OCI-M1 (cell line): ENCODE data around the gene ARL4D.
"Not testable (repeated sequence)": the region's sequence is repeated elsewhere in the genome, so short reads cannot be mapped to it uniquely, and the experiment has no call there.

Experiments
- DNase-seq: peaks from one replicate; lab custom pipeline; 2025; lab: John Stamatoyannopoulos, UW

Gene ARL4D

DNA sequence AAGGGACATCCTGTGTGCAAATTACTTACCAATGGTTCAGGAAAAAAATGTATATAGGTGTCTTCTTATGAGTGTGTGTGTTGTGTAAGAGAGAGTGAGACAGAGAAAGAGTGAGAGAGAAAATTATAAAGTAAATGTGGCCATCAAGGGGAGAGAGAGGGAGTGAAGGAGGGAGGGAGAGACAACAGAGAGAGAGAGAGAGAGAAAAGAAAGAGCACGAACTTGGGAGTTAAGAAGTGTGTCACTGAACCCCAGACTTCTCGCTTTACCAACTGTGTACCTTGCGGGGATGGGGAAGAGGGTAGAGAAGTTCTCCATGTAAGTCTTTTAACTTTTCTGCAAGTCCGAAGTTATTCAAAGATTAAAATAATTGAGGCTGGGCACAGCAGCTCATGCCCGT is 28.8 kb upstream of the ARL4D start:
- DNase-seq: no peak

DNA sequence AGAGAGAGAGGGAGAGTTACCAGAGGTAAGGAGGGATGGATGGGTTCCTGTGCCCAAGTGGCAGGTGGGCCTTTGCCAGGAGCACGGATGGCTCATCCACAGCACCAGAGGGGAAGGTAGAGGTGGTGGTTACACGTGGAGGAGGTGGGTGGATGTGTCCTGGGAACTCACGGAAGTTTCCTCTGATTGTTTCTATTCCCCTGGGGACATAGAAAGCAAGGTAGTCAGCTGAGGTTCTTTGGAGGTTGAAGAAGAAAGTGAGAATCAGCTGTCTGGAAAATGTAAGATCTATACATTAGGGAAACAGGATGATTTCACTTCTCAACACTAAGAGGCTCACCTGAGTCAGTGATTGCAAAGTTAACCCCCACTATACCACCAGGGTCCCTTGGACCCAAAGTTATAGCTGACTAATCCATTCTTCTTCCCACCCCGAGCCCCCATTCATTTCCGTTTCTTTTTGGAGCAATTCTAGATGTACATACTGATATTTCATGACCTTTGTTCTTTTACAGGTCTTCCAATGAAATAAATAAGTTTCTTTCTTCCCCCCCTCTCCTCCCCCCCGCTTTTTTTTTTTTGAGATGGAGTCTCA is 27.5 kb upstream of the ARL4D start:
- no peak for DNase-seq

DNA sequence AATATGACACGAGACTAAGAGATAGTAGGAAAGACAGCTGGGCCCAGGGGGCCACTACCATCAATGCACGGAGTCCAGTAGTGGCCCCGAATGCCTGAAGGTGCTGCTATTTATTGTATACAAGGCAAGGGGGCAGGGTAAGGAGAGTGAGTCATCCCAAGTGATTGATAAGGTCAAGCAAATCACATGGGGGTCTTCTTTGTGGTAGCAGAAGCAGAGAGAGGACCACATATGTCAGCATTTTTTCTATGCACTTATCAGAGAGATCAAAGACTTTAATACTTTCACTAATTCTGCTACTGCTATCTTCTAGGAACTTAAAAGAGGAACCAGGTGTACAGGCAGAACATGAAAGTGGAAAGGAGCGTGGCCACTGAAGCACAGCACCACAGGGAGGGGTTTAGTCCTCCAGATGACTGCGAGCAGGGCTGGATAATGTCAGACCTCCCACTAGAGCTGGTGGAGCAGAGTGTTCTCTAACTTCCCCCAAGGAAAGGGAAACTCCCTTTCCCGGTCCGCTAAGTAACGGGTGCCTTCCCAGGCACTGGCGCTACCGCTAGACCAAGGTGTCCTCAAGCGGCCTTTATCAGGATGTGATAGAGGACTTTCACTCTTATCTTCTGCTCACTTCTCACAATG is 26.4 kb upstream of the ARL4D start:
- DNase-seq: peak; percentile 74

DNA sequence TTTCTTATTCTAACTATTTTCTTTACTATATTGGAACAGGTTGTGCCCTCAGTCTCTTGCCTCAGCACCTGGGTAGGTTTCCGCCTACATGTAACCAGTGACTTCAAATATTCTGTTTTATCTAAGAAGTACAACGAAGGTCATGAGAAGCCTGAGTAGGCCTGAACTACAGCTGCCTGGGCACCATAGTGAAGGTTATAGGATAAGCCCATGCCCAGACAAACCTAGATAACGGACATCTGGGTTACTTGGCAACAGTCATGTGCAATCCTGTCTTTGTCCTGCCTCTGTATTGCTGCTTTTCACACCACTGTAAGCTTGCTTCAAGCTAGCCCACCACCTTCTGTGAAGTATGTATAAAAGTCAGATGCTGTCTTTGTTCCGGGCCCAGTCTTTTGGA is 25.4 kb upstream of the ARL4D start:
- DNase-seq: no peak

DNA sequence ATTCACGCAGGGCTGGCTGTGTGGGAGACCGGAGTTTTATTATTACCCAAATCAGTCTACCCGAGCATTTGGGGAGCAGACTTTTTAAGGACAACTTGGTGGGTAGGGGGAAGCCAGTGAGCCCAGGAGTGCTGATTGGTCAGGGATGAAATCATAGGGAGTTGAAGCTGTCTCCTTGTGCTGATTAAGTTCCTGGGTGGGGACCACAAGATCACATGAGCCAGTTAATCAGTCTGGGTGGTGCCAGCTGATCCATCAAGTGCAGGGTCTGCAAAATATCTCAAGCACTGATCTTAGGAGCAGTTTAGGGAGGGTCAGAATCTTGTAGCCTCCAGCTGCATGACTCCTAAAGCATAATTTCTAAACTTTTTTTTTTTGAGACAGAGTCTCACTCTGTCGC is 22.9 kb upstream of the ARL4D start:
- peak; percentile 36 for DNase-seq

DNA sequence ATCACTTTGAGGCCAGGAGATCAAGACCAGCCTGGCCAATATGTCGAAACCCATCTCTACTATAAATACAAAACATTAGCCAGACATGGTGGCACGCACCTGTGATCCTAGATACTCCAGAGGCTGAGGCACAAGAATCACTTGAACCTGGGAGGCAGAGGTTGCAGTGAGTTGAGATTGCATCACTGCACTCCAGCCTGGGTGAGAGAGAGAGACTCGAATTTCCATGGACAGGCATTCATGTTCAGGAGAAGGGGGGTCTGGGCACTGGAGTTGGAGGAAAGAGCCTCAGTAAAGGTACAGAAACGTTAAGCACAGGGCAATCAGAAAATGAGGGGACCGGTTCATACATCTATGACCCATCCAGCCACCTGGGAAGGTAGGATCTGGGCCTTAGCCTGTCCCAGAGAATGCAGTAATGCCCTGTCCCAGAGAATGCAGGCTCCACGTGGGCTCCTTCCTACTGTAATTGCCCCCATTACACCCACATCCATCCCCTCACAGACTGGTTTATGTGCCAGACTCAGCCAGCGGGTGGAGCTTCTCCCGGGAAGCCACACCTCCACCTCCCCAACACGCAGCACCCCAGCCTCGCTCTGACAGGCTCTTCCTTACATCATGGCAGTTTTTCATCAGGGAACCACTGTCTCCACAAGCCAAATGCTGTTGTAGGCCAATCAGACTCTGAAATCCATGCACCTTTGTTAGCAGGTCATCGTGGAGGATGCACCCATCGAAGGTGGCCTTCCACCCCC is 21.6 kb upstream of the ARL4D start:
- DNase-seq: no peak

DNA sequence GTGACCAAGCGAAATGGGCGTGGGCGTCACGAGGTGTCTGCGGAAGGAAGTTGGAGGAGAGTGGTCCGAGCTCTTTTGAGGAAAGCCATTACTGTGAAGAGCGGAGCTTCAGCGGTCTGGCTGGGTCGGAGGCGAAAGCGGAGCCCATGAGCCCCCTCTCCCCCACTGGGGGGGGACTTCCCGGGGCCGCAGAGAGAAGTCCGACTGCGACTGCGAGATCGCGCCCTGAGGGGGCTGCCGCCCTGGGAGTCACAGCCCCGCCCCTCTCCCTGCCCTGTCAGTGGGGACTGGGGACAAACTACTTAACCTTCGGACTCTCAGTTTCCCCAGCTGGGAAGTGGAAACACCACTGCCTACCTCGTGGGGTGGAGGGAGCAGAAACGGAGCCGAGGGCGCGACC is 20.0 kb upstream of the ARL4D start:
- DNase-seq: no peak

DNA sequence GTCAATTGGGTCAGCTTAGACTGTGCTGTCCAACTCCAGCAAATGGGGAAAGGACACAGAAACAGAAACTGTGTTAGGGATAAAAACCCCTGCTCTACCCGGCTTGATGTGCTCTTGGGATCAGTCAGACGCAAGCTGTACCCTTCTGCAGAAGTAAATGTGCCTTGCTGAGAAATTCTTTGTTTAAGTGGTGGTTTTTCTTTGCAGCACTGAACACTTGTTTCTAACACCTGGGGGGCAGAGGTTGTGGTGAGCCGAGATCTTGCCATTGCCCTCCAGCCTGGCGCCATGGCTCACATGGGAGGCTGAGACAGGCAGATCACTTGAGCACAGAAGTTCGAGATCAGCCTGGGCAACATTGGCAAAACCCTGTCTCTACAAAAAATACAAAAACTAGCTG is 18.5 kb upstream of the ARL4D start:
- peak; percentile 25 for DNase-seq

DNA sequence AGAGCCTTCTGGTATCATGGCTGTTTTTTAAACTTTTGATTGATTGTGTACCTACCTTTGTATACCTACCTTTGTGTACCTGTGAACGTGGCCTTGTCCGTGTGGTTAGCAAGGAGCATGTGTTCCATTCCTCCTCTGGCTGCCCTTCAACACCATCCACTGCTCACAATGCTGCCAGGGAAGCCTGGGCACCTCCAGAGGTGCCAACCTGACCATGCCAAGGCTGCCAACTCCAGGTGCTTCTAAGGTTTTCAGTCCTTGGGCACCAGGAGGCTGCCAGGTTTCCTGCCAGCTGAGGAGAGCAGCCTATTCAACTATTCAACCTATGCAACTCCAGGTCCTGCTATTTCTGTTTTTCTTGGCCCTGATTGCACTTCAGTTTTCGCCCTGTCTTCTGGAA is 17.6 kb upstream of the ARL4D start:
- DNase-seq: no peak

DNA sequence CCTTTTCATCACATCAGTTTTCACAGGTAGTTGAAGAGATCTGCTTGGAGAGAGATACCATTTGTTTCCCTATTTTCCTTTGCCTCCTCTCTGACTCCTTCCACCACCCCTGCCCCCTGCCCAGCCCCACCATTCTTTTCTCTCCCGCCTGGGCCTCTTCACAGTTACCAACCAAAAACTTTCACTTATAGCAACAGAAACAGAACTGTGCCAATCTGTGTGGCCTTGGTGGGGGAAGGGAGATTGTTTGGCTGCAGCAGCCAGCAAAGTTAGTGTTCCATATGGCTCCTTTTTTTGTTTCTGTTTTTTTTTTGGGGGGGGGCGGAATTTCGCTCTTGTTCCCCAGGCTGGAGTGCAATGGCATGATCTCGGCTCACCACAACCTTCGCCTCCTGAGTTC is 17.2 kb upstream of the ARL4D start:
- DNase-seq: no peak

DNA sequence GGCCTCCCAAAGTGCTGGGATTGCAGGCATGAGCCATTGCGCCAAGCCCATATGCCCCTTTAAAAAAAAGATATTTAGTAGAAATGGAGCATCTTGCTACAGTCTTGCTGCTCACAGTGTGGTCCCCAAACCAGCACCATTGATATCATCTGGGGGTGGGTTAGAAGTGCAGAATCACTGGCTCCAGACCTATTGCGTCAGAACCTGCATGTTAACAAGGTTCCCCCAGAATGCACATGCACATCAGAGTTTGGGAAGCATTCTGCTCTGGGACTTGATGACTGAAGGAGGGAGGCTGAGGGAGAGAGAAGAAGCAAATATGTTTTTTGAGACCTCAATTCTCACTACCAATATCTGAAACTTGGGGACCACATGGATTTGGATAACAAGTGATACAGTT is 16.0 kb upstream of the ARL4D start:
- DNase-seq: no peak

DNA sequence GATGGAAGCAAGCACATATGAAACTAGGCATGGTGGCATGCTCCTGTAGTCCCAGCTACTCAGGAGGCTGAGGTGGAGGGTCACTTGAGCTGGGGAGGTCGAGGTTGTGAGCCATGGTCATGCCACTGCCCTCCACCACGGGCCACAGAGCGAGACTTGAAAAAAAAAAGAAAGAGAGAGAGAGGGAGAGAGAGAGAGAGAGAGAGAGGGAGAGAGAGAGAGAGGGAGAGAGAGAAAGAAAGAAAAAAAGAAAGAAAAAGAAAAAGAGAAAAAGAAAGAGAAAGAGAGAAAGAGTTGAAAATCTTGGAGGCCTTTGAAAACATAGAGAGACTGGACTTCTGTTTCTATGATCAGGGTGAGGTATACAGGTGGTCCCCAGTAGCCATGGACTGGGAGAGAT is 15.4 kb upstream of the ARL4D start:
- DNase-seq: no peak

DNA sequence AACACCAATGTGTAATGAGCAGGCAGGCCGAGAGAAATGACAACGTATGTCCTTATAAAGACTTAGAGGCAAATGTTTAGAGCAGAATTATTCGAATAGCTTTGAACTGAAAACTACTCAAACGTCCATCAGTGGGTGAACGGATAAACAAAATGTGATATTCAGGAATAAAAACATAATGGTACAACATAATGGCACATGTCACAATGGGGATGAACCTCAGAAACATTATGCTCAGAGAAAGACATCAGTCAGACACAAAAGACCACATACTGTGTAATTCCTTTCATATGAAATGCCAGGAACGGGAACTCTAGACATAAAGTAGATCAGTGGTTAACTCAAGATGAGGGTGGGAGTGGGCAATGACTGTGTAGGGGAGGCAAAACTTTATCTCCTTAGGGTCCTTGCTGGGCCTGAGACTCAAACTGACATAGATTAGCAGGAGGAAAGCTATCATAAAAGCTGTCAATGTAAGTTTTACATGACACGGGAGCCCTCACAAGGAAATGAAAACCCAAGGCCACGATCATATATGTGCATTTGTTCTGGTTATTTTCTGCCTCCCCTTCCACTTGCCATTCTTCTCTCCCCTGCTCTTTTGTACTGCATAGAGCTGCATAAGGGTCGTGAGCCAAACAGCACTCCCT is 14.8 kb upstream of the ARL4D start:
- no peak for DNase-seq

DNA sequence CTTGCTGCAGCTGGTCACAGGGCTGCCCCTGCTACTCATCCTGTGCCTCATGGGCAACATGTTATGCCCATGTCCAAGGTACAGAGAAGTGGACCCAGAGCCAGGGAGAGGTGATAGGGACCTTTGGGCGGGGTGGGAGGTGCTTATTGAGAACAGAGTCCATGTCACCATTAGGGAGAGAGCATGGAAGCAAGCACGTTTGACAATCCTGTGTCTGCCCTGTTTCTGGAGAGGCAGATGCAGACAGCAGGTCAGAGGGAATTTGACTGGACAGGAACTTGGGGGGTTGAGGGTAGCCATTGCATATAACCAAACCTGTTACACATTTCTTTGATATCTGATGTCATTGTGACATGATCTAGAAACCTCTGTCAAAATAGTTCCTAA is 14.3 kb upstream of the ARL4D start:
- DNase-seq: no peak

DNA sequence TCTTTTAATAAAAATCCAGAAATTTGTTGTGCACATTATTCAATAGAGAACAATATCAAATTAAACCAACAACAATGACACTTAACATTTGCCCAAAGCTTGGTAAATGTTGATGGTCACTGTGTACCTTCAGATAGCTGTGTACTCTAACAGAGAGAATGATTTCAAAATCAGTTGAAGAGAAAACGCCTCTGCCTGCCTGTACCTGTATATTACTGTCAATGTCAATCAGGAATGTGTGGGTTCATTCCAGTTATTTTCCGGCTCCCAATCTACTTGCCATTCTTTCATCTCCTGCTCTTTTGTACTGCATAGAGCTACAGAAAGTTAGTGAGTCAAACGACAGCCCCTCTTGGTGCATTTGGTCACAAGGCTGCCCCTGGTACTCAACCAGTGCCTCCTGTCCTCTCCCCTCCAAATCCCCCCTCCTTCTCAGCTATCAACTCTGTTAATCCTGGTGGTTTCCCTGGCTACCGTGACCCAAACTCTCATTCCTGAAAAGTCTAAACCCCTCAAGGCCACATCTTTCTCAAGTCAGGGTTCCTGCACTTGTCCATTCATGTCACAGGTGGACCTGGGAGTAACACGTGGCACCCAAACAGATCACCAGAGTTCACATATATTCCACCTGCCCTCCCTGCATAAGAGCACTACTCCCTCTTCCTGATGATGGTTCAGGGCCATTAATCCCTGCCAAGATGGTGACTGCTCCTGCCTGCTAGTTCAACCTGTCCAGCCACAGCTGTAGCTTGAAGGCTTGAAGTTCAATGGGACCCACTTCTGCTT is 13.6 kb upstream of the ARL4D start:
- DNase-seq: no peak

DNA sequence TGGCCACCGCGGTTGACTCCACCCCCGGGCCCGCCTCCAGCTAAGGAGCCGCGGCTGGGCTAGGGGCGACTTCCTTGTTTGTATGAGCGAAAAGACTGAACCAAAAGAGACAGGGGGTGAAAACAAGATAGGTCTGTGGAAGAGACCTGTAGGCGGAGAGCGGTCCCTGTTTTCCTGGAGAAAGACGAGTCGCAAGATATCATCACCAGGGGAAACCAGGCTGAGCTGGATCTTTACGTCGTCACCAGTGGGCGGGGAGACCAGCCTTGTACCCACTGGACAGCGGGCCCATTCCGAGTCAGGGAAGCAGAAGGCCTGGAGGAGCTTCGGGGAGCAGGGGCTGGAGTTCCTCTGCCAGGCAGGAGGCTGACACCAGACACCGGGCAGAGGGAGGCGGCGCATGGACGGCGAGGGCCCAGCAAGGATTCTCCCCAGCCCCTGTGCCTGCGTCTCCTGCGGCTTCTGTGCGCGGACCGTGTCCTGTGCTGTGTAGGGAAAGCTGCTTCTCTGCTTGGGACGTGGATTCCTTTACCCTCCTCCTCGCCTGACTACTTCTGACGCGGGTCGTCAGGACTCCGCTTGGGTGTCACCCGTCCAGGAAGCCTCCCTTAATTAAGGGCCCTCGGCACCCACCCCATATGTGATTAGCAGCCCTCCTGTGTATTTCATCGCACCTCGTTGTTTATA is 10.3 kb upstream of the ARL4D start:
- DNase-seq: peak; percentile 99

DNA sequence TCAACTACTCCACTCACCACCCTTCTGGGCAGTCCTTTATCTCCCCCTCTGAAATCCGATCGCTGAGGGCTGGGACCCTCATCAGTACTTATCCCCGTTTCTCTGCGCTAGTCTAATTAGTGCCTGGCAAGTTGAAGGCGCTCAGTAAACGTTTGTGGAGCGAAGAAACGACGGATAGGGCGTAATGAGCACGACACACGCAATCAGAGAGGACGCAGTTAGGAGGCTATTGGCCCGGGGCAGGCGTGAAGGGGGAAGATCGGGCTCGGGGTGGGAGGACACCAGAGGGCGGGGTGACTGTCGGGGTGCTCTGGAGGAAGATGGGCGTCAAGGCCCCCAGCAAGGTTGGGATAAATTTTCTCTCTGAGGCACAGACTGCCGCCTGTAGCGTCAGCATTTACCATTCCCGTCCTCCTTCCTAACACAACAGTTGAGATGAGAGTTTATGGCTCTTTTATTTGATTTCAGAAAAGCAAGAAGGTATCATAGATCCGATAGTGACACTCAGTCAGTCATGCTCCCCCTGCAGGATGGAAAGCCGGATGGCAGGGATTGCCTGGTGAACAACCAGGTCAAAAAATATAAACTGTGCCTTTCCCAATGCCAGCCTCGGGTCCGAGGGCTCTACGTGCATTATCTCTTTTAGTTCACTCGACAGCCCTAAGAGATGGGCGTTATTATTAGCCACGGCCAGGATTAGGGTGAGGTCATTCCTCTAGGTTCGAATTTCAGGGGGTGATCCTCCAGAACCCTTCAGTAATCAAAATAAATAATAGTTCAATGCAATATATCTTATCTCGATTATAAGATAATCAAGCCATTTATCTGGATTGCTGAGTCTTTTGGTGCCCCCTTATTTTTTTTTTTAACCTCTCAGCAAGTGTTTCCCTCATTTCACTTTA is 9.5 kb upstream of the ARL4D start:
- peak; percentile 93 for DNase-seq

DNA sequence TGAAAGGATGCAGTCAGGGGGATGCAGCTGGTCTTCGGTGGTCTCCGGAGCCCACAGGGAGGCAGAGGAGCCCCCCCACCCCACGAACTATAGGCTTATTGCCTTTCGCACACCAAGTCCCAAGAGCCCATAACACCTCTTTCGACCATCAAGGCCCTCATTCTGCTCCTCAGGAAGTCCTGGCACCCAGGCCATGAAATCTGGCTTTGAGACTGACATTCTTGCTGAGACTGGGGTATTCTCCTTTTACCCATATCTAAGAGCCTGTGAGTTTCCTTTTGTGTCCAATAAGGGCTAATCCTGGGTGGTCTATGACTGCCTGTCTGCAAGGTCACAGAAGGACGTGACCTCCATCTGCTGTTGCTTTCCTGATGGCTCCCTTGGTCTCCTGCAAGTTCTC is 6.4 kb upstream of the ARL4D start:
- DNase-seq: no peak

DNA sequence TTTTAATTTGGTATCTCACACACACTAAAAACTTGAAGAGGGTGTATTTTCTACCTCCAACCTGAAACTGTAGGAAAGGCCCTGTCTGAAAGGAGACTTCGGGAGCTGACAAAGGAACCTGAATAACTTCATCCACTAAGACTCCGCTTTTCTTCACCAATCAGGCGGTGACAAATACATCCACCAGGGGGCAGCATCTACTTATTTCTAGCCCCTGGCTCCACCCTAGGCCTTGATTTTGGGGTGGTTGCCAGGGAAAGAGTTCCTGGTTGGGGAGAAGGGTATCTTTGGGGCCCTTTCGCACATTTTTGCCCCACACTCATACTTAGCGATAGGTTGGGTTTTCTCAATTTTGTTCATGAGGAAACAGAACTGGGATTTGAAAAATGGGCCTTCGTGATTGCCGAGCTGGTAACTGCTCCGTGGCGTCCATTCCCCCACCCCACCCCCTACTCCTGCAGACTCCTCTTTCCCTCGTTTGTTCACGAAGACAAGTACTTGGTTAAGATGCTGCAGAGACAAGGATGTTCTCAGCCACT is 4.8 kb upstream of the ARL4D start:
- peak; percentile 93 for DNase-seq

DNA sequence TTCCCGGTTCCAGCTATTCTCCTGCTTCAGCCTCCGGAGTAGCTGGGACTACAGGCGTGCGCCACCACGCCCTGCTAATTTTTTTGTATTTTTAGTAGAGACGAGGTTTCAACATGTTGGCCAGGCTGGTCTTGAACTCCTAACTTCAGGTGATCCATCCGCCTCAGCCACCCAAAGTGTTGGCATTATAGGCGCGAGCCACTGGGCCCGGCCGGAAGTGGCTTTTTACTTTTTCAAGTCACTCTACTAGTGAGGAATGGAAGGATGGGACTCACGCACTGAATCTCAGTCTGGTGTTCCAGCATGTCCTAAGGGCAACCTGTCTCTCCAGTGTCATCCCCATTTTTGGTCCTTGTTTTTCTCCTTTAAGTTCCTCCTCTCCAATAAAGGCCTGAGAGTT is 4.1 kb upstream of the ARL4D start:
- DNase-seq: not testable (repeated sequence)
